ENCODE data around the gene EIF2S1. TPM values are rescaled to one million over a fixed set of nuclear protein-coding genes. Genes with fewer than 3 reads are reported as not detected.
"Not testable (repeated sequence)": the region's sequence is repeated elsewhere in the genome, so short reads cannot be mapped to it uniquely, and the experiment has no call there.

Gene EIF2S1
- total RNA-seq, 2 donors from 2014 or later: 114 to 136 TPM

DNA sequence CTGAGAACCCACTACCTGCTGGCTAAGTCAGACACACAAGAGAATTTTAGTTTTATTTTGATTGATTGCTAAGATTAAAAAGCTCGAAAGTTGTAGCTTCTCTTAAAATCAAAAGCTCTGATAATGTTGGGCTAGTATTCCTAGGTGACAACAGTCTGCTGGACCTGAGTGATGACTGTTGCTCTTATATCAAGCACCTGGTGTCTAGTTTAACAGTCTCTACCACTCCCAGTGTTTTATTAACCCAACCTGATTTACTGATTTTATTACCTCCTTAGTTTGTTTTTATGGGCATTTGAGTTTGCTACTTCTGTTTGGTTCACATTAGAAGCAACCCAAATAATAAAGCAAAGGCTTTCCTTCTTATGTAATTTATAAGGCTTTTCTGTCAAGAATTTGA, 42.3 kb upstream of the EIF2S1 start:
- H3K27me3 ChIP-seq (ENCODE audit: control insufficient read depth, insufficient read depth, low read length, poor library complexity, severe bottlenecking): no peaks in the 10 kb centered on the region
- no peak overlapping the region for H3K9ac ChIP-seq (ENCODE audit: extremely low read depth, low read length, poor library complexity, severe bottlenecking)
- Mint-ChIP-seq H3K4me3 (no peak overlapping the region), H3K4me1 (no peaks in the 10 kb centered on the region), H3K27ac (no peak overlapping the region), H3K27me3 (ENCODE audit: insufficient read depth) (no peaks in the 10 kb centered on the region), H3K9me3 (no peaks in the 10 kb centered on the region), H3K36me3 (ENCODE audit: low read depth) (peaks cover 47% of the 10 kb centered on the region)
- no peak overlapping the region for H3K27ac ChIP-seq (ENCODE audit: low read depth, low read length)
- DNase-seq: no peak
- 85 to 100% methylated on average over 1 of the region's 1 CpG for WGBS, 2 experiments (ENCODE audit: insufficient coverage in 1 of 2, insufficient read length in 1 of 2)
- no peaks in the 10 kb centered on the region for H3K9me3 ChIP-seq (ENCODE audit: control insufficient read depth, low read length)
- no peak for TF ChIP-seq CTCF (conservative IDR thresholded peaks at IDR 0.05)
- no peaks in the 10 kb centered on the region for H3K4me1 ChIP-seq (ENCODE audit: control insufficient read depth, insufficient read depth, low read length)
- peaks cover 78% of the 10 kb centered on the region for H3K36me3 ChIP-seq (ENCODE audit: control insufficient read depth, insufficient read depth, low read length)
- no peak overlapping the region for H3K4me3 ChIP-seq (ENCODE audit: low read length)

DNA sequence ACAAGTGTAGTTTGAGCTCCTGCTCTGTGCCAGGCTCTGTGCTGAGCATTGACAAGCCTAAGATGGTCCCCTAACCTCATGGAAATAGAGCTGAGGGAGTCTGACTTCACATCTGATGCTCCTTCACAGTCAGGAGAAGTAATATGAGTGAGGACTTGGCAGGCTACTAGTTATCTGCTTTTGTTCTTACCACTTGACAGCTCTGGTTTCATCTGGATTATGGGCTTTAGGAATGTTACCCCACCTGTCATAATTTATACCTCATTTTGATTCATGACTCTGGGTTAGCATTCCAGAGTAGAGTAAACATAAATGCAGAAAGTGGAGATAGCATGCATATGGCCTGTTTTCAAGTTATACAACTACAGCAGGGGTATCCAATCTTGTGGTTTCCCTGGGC, 41.0 kb upstream of the EIF2S1 start:
- H3K27ac Mint-ChIP-seq: no peak overlapping the region
- no peaks in the 10 kb centered on the region for H3K9me3 Mint-ChIP-seq
- Histone ChIP-seq H3K27ac (ENCODE audit: low read depth, low read length) (no peak overlapping the region), H3K27me3 (ENCODE audit: control insufficient read depth, insufficient read depth, low read length, poor library complexity, severe bottlenecking) (no peaks in the 10 kb centered on the region), H3K9ac (ENCODE audit: extremely low read depth, low read length, poor library complexity, severe bottlenecking) (no peak overlapping the region), H3K36me3 (ENCODE audit: control insufficient read depth, insufficient read depth, low read length) (peaks cover 77% of the 10 kb centered on the region), H3K4me1 (ENCODE audit: control insufficient read depth, insufficient read depth, low read length) (no peaks in the 10 kb centered on the region), H3K9me3 (ENCODE audit: control insufficient read depth, low read length) (no peaks in the 10 kb centered on the region), H3K4me3 (ENCODE audit: low read length) (no peak overlapping the region)
- H3K36me3 Mint-ChIP-seq (ENCODE audit: low read depth): peaks cover 49% of the 10 kb centered on the region
- no peaks in the 10 kb centered on the region for H3K4me1 Mint-ChIP-seq
- H3K27me3 Mint-ChIP-seq (ENCODE audit: insufficient read depth): no peaks in the 10 kb centered on the region
- DNase-seq: no peak
- no peak overlapping the region for H3K4me3 Mint-ChIP-seq
- TF ChIP-seq CTCF (conservative IDR thresholded peaks at IDR 0.05): no peak

- H3K27me3 Mint-ChIP-seq (ENCODE audit: insufficient read depth); H3K9me3 Mint-ChIP-seq; H3K27me3 ChIP-seq (ENCODE audit: control insufficient read depth, insufficient read depth, low read length, poor library complexity, severe bottlenecking); H3K27ac ChIP-seq (ENCODE audit: low read depth, low read length); DNase-seq; H3K27ac Mint-ChIP-seq; H3K4me1 ChIP-seq (ENCODE audit: control insufficient read depth, insufficient read depth, low read length); H3K4me1 Mint-ChIP-seq; H3K4me3 ChIP-seq (ENCODE audit: low read length); H3K4me3 Mint-ChIP-seq; H3K9me3 ChIP-seq (ENCODE audit: control insufficient read depth, low read length); H3K9ac ChIP-seq (ENCODE audit: extremely low read depth, low read length, poor library complexity, severe bottlenecking): not testable (repeated sequence)
- peaks cover 60% of the 10 kb centered on the region for H3K36me3 ChIP-seq (ENCODE audit: control insufficient read depth, insufficient read depth, low read length)
- peaks cover 67% of the 10 kb centered on the region for H3K36me3 Mint-ChIP-seq (ENCODE audit: low read depth)
- 95 to 100% methylated on average over 1 to 4 of the region's 4 CpGs for WGBS, 2 experiments (ENCODE audit: insufficient coverage in 1 of 2, insufficient read length in 1 of 2)
These were observed 30.5 kb upstream of the EIF2S1 start for GRCh38 chr14:67329666-67330065.

- no peak for DNase-seq
- H3K36me3 ChIP-seq (ENCODE audit: control insufficient read depth, insufficient read depth, low read length): peaks cover 67% of the 10 kb centered on the region
- Mint-ChIP-seq H3K27ac (no peak overlapping the region), H3K27me3 (ENCODE audit: insufficient read depth) (no peaks in the 10 kb centered on the region), H3K9me3 (peaks cover 8% of the 10 kb centered on the region), H3K4me1 (peaks cover 7% of the 10 kb centered on the region), H3K36me3 (ENCODE audit: low read depth) (peaks cover 70% of the 10 kb centered on the region), H3K4me3 (no peak overlapping the region)
- peaks cover 3% of the 10 kb centered on the region for H3K4me1 ChIP-seq (ENCODE audit: control insufficient read depth, insufficient read depth, low read length)
- TF ChIP-seq CTCF (conservative IDR thresholded peaks at IDR 0.05): no peak
- H3K27ac ChIP-seq (ENCODE audit: low read depth, low read length): no peak overlapping the region
- no peak overlapping the region for H3K9ac ChIP-seq (ENCODE audit: extremely low read depth, low read length, poor library complexity, severe bottlenecking)
- no peaks in the 10 kb centered on the region for H3K27me3 ChIP-seq (ENCODE audit: control insufficient read depth, insufficient read depth, low read length, poor library complexity, severe bottlenecking)
- no peak overlapping the region for H3K4me3 ChIP-seq (ENCODE audit: low read length)
- H3K9me3 ChIP-seq (ENCODE audit: control insufficient read depth, low read length): no peaks in the 10 kb centered on the region
- WGBS, 2 experiments (ENCODE audit: insufficient coverage in 1 of 2, insufficient read length in 1 of 2): 97 to 100% methylated on average over 3 to 5 of the region's 5 CpGs
These were observed 28.6 kb upstream of the EIF2S1 start for GRCh38 chr14:67331368-67332125.
